Activated T-cell treated with anti-CD3 and anti-CD28 coated beads, Interleukin-2, amount 50 U/mL, for 1 hour (primary cell): ENCODE results near the gene HMHB1.

Experiments used
- DNase-seq: peaks from one replicate; pipeline ENCODE4 v3.0.0-alpha.2; 2020

HMHB1 gene

DNA sequence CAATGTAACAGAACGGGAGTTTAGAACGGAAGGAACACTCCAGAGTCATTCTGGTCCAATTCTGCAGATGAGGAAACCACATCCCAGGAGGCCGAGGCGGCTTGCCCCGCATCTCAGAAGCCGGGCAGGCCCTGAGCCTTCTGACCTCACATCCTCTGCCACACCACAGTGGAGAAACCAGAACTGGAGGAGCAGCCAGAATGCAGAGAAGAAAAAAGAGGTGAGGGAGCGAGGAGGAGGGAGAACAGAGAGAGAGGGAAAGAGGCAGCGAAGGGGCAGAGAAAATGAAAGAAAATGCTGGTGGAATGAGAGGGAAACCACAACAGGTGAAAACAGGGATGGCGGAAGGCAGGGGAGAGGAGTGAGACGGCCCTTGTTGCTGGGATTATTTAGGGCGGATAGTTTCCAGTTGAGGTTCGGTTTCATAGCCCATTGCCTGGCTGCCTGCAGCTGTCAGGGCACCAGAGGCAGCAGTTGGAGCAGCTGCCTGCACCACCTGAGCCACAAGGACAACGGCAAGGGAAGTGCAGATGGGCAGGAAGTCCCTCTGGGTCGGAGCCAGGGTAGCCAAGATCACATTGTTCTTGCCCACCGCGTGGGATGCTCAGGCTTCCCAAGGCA is at the start of gene HMHB1:
TSS of gene HMHB1 (plus strand) at position 77 of the 621 bp plus-strand sequence.
- DNase-seq, result no peak

DNA sequence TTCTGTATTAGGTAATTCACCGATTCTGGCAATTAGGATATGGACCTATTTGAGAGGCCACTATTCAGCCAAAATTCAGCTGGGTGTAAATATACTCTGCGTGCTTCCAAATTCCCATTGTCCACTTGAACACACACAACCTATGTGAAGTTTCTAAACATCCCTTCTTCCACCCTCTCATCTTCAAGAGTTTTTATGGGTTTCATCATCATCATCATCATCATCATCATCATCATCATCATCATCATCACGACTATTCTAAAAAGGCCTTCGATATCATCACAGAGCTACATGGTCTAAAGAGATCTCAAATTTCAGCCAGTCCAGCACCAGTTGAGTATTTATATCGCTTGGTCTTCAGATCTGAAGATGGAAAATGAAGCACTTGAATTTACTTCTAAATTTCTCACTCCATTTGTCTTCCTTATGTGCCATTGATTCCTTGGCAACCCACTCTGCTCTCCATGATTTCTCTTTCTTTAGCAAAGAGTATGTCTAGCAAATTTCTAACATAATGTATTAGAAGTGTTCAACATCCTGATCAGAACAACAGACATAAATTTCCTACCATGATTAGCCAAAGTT is 49.2 kb upstream of the HMHB1 start:
- no peak for DNase-seq

DNA sequence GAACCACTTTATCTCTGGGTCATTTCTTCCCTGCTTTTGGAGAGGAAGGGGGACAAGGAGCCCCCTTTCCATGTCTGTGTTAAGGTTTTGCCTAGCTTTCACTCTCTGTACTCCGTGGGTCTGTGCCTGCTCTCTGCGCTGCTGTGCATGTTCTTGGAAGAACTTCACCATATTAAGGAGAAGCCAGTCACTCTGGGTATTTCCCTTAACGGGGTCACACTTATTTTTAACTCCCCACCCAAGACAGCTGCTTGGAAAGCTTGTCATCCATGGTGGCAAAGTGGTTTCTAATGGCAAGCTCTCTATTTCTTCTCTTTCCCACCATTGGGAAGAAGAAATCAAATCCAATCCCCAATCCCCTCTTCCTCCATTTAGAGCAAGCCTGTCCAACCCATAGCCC is 44.8 kb upstream of the HMHB1 start:
- DNase-seq, result no peak

DNA sequence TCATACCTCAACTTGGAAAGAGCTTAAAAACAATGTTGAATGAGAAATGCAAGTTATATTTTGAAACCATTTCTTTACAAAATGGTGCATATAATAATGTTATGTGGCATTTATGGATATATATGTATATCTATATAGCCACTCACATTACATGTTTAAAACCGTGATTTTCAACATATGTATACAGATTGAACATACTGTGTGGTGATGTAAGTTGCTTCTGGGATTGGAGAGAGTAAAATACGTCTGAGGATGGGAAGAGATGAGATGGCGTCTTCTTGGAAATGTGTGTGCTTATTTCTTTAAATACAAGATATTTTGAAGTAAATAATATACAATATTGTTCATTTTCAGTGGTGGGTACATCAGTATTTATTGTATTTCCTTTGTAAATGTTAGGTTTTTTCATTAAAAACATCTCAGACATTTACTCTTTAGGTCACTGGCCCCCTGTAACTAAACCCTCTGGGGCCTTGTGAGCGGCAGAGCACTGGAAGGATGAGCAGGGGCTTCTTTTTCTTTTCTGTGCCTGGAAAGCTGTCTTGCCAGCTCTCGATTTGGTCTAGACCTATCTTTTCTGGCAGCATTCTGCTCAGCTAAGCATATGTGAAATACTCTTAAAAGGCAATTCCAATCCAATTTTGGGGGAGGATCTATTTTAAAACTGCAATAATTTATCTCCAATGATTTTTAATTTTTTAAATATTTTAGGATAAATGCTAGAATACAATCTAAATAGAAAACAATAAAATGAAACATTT is 42.8 kb upstream of the HMHB1 start:
- no peak for DNase-seq

DNA sequence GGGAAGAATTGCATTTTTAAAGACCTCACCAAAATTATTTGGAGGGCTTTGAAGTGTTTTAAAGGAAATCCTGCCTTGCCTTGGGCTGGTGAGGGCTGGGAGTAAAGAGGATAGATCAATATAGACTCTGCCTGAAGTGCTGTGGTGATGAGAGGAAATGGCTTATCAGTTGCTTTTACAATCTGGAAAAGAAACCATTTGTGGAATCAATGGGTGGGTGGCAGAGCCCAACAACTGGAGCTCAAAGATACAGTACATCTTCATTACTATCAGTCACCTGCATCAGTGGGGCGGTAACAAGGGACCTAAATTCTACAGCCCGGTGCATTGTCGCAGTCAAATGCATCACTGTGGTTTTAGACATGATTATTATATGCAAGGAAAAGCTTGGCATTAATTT is 41.5 kb upstream of the HMHB1 start:
- no peak for DNase-seq

DNA sequence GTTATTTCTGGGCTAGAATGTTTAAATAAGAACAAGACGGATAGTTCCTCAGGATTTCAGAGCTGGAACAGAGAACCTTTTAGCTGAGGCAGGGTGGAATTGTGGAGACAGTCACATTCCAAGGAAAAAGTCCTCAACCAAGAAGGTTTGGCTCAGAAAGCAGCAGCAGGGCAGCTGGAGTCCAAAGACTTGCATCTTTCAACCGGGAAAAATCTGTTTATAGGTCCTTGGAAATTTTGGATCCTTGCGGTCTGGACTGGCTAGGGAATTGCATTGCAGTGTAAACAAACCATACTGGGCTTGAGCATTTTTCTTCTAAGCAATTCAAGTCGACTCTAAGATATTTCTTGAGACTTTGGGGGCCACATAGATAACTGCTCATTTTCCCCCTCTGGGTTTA is 40.8 kb upstream of the HMHB1 start:
- DNase-seq, result no peak

DNA sequence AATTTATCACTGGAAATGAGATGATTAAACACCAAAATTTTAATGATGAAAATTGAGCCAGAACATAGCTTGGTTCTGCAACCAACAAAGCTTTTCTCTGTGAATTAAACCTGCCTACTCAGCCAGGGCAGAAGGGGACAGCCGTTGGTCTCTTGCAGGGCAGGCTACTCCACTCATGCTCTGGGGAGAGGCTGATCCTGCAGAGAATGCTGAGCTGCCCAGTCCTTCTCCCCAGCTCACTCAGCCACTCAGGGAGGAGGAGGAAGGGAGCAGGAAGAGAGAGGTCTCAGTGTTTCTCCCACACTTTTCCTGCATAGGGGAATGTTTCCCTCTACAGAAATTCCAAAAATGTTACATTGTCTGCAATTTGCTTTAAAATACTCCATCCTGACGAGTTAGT is 40.4 kb upstream of the HMHB1 start:
- no peak for DNase-seq

DNA sequence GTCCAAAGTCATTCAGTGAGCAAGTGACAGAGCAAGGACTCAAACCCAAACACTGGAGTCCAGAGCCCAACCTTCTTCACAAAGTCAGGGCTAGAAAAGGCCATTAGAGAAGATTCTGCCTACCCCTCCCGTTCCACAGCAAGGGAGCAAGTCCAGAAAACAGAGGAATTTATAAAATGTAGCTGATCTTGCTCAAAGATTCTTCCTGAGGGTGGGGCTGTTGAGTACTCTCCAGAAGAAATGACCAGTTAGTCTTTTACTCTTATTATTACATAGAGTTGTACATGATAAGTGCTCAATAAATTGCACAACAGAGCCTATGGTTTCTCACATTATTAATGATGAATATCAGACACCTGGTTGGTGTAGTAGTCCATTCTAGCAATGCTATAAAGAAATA is 39.3 kb upstream of the HMHB1 start:
- no peak for DNase-seq

DNA sequence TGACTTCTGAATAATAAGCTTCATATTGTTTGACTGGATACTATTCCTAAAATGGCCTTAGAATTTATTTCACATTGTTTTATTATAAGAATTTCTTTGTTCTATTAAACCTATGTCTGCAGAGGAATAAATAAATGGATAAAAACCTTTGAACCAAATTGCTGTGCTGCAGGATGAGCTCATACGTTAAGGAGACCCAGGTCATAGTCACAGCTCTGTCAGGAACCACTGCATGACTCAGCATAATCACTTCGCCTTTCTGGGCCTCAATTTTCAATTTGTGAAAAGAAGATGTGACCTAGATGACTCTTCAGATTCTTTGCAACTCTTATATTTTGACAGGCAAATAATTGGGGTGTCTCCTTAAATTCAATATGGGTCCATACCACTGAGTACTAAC is 36.7 kb upstream of the HMHB1 start:
- DNase-seq, result no peak

DNA sequence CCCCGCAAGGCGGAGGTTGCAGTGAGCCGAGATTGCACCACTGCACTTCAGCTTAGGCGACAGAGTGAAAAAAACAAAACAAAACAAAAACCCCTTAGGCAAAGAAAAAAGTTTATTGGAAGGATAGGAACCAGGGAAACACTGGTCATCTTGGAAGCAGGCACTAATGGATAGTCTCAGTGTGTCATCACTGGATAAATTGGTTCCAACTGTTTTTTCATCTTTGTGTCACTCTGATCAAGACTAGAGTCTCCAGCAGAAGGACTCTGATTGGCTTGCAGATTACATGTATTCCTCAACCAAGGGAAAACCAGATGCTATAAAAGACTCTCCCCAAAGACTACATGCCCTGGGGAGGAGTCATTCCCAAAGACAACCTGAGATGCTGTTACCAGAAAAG is 35.0 kb upstream of the HMHB1 start:
- no peak for DNase-seq

DNA sequence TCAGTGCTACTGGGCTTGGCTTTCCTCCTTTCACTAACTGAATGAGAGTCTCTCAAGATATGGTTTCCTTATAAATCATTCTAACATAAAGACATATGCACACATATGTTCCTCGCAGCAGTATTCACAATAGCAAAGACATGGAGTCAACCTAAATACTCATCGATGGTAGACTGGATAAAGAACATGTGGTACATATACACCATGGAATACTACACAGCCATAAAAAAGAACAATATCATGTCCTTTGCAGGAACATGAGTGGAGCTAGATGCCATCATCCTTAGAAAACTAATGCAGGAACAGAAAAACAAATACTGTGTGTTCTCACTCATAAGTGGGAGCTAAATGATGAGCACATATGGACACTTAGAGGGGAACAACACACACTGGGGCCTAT is 32.5 kb upstream of the HMHB1 start:
- no peak for DNase-seq

DNA sequence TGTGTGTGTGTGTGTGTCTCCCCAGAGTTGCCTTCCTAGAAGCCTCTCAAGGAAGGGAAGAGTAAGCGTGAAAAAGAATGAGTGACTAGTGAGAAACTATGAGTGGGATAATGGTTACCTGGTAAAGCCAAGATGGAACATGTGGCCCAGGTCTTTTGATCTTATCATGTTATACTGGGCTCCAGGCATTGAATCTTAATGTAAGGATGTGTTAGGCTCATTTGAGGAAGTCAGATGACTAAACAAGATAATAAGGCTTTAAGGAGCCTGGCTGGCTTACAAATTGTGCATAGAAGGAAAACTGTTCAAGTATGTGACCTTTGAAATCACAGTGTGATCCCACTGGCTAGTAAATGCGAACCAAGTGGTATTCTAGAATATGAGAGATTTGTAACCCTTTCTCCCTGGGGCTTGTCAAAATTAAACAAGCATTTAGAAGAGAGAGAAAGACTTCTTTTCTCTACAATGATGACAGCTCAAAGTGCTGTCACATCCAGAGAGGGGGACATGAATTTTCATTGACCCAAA is 29.9 kb upstream of the HMHB1 start:
- DNase-seq, result no peak

DNA sequence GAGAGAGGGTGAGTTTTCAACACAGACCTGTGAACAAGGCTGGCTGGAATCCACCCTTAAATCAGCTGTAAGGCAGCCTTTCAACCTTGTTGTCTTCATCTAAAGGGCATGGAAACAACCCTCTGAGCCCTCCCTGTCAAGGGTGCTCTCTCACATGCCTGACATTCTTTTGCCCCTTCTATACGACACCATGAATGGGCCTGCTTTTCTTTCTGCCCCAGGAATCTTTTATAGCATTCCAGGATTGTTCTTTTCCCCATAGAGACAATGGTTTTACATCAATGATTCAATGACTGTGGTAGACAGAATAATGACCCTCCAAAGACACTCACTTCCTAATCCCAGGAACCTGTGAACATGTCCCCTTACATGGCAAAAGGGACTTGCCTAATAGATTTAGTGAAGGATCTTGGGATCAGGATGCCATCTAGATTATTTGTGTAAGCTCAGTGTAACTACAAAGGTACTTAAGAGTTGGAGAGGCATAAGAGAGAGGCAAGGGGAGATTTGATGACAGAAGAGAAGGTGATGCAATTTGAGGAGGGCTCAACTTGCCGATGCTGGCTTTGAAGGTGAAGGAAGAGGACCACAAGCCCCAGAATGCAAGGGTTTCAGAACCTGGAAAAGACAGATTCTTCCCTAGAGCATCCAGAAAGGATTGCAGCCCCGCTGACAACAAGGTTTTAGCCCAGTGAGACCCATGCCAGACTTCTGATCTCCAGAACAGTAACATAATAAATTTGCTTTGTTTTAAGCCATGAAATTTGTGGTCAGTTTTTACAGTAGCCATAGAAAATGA is 29.2 kb upstream of the HMHB1 start:
- DNase-seq, result no peak

DNA sequence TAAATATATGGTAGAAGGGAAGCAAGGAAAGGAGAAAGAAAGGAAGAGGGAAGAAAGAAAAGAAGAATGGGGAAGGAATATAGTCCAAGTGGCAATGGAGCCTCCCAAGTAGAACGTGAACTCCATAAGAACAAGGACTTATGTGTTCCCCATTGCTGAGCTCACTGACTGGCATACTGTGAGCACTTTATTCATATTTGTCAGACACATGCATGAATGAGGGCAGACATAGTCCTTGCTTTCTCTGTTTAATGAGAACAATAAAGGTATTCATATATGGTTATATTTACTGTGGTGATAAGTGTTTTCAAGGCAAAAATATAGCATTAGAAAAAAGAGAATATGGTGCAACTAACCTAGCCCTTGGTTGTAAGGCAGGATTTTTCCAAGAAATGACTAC is 23.6 kb upstream of the HMHB1 start:
- DNase-seq, result no peak

DNA sequence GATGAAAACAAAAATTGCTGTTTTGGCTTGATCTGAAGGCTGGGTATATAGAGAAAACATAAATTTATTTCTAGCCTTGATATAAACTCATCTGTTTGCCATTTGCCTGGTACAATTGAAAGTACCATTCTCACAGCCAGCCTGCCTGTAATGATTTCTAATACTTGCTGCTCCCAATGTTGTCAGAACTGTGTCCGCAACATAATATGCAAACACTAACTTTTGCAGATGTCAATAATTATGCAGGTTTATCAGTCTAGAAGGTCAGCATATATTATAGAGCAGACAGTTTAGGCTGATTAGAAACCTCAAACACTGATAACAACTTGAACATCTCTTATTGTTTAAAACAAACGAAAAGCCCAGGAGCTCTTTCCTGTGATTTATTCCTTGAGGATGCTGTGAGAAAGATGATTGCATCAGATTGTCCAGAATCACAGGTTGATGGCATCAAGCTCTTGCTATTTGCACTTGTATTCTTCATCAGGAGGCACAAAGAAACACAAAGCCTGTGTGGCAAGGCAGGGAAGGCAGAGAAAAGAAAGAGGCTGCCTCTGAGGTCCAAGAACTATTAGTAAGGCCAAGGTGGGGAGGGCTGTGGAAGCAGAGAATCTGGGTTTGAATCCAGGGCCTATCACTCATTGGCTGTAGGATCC is 21.4 kb upstream of the HMHB1 start:
- no peak for DNase-seq

DNA sequence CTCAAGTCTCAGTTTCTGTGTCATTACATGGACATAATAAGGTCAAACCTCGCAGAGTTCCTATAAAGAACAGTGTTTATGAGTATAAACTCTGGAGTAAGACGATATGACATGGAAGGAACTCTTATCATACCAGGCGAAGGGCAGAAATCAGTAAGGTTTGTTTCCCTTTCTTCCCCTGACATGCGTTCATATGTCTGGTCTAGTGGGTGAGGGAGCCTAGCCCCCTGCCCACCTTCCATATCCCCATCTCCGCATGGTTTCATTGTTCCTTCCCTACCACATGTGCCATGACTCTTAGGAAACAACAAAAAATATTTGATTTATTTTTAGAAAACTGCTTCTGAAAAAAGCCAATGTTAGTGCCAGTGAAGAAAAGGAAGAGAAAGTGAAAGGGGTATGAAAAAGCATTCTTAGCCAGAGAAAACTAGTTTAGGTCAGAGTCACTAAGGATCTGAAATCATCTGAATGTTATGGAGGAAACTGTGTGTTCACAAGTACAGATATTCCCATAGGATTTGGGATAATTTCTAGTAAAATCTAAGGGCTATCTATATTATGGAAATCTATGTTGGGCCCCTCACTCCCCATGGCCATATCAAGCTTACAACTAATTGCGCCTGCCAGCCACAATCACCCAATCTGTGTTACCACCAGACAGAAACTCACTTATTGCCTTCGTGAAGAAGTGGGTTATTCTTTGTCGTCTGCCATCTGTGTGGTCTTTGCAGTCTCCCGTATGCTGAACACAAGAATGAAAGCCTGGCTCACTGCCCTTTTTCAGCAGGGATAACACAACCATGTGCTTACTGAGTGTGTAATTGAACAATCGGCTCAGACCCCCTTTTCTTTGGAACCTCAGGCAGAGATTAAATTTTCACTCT is 19.9 kb upstream of the HMHB1 start:
- no peak for DNase-seq

DNA sequence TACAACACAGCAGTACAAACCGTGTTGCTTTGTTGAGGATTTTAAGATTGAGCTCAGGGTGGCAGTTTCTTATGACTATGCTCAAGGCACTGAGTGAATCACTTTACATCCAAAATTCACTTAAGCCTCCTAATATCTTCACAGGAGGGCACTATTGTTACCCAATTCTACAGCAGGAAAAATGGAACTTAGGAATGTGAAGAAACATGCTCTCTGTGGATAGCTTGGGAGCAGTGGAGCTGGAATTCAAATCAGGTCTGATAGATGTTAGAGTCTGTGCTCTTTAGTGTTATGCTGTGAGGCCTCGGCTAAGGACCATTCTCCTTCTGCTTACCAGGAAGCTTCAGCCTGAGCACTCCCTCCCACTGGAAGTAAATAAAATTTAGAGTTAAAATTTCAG is 18.7 kb upstream of the HMHB1 start:
- DNase-seq, result no peak

DNA sequence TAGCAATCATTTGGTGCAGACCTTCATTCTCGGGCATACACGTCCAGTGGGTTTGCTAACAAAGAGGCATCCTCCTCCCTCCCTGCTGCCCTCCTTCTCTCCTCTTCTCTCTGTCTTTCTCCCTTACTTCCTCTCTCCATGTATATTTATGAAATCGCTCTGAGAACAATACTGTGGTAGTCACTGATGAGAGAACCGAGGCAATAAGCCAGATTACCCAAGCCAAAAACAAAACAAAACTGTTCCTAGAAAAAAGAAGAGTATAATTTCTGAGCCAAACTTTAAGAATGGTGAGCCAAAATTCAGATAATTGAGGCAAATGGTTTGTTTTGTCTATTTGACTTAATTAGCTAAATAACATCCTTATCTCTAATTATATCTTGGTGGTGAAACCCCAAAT is 15.8 kb upstream of the HMHB1 start:
- no peak for DNase-seq

DNA sequence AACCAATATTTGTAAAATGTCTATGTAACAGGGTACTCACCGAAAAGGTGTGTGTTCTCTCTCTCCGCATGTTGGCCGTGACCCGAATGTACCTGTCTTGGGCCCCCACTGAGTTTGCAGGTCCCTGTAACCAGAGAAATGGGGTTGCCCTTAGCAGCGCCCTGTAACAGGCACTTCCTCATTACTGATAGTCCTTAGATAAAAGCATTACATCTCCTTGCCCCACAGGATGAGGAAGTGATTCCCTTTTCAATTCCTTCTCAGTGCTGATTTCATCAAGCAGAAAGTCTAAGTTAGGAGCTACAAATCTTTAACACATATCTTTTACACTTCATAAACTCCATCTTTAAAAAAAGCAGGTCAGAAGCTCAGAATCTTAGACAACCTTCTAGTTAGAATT is 15.2 kb upstream of the HMHB1 start:
- DNase-seq, result no peak

DNA sequence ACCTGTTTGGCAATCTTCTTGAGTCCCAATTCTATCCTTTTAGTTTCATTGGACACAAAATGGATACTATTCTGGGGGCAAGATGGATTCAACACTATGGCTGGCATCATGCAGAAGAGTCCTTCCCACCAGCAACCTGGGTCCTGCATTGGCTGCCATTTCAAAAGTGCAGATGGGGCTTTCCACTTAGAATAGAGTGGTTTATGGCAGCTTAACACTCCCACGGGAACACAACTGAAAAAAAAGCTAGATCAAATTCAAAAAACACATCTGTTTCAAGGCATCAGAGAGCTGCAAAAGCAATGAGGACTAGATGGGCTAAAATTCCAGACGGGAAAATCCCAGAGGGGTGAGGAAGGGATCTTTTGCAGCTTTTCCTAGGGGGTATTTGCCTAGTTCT is 11.2 kb upstream of the HMHB1 start:
- no peak for DNase-seq

DNA sequence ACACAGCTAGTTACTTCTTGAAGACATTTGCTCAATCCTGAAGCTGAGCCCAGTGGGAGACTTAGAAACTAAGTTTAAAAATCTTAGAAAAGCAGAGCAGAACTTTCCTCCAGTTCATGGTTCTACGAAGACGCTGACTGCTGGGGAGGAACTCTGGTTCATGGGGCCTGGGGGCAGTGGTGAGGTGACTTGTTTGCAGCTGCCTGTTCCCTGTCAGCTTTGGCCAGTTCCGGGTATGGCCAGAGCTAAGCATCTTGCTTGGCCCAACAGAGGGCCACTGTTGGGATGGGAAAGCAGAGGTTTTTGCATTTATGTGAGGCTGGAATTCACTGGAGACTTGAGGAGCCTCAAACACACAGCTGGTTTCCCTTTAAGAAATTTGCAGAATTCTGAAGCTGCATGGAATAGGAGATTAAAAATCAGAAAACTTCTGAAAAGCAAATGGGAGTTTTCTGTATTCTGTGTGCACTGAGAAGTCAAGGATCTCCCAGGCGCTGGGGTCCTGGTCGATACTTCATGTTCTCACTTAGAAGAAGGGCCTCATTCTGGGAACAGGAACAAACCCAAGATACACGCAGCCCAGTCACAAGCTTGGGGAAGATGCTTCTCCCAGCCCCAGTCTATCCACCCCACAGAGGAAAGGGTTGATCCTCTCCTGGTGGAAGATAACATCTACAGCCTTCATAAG is 10.6 kb upstream of the HMHB1 start:
- no peak for DNase-seq
